K562 (cell line): Measurements from ENCODE around the gene CHAD. TPM values are rescaled to one million over a fixed set of nuclear protein-coding genes. Genes with fewer than 3 reads are reported as not detected.
"Not testable (repeated sequence)": the region's sequence is repeated elsewhere in the genome, so short reads cannot be mapped to it uniquely, and the experiment has no call there.

ENCODE experiments used
- ATAC-seq: fragments of 200-7000 bp; cut with Tn5 transposase; 3 replicates; pipeline ENCODE4 v1.9.1; 2020; ENCODE audit warnings: moderate library complexity
- BruUV-seq: library from RNA; stranded (reverse); fragments of 400-500 nt; replicated peaks from 2 replicates; lab custom pipeline; 2021; lab: Mats Ljungman, UMichigan
- CTCF ChIA-PET: fragments of 300-600 bp; formaldehyde crosslinking; extraction: SDS; loops from one replicate; lab custom pipeline; 2021; ENCODE audit warnings: low intra/inter-chr PET ratio; lab: Yijun Ruan, JAX
- POLR2A ChIA-PET: fragments of 300-600, 350-650 bp; sonication (Branson Sonifier 250); formaldehyde crosslinking; extraction: SDS; loops from one replicate; lab custom pipeline; 2021; ENCODE audit warnings: antibody characterized with exemption, inconsistent platforms; lab: Yijun Ruan, JAX
- DNase-seq, 4 experiments: peaks; one replicate each; pipeline versions ENCODE4 v3.0.0 to v3.0.0-alpha.2; 2011 to 2018; ENCODE audit warnings: low spot score in 3 of 4, mixed read lengths in 3 of 4; ENCODE audit errors: extremely low read depth in 1 of 4
- FAIRE-seq: peaks from 2 replicates; lab custom pipeline; 2011; peaks lifted over from hg19 to GRCh38; lab: Jason Lieb, UNC
- H2AFZ ChIP-seq: 2 replicates; pipeline ENCODE4 v1.6.0; 2011; ENCODE audit warnings: low read depth, low read length, control low read depth, inconsistent platforms
- H3K27ac ChIP-seq: fragments of 200-600 bp; 3 replicates; pipeline ENCODE4 v1.8.0; 2011; ENCODE audit warnings: low read depth, mild to moderate bottlenecking, control low read depth, inconsistent platforms, low read length, moderate library complexity, mixed read lengths; ENCODE audit errors: extremely low read depth
- H3K27me3 ChIP-seq, 2 experiments: fragments of 300-600 bp in 1 of 2; 2 replicates in 1 of 2; 3 replicates in 1 of 2; pipeline versions ENCODE4 v1.6.0 to v1.8.0; 2011; ENCODE audit warnings: inconsistent platforms in 2 of 2, low read length in 2 of 2, mild to moderate bottlenecking in 1 of 2, mixed read lengths in 1 of 2, moderate library complexity in 1 of 2; ENCODE audit not compliant: control insufficient read depth in 2 of 2, insufficient read depth in 2 of 2
- H3K36me3 ChIP-seq: fragments of 300-600 bp; 3 replicates; pipeline ENCODE4 v1.8.0; 2011; ENCODE audit warnings: mild to moderate bottlenecking, low read length, inconsistent platforms; ENCODE audit not compliant: control insufficient read depth, insufficient read depth
- H3K4me1 ChIP-seq, 2 experiments: fragments of 200-600 bp in 1 of 2; replicated peaks in 1 of 2; 2 replicates in 1 of 2; 3 replicates in 1 of 2; pipeline versions ENCODE4 v1.5.1 to v1.8.0; 2011; ENCODE audit warnings: inconsistent platforms in 2 of 2, low read length in 2 of 2, mild to moderate bottlenecking in 1 of 2, mixed read lengths in 1 of 2, moderate library complexity in 1 of 2; ENCODE audit not compliant: control insufficient read depth in 2 of 2, insufficient read depth in 2 of 2
- H3K4me2 ChIP-seq: 2 replicates; pipeline ENCODE4 v1.6.1; 2011; ENCODE audit warnings: low read length, control low read depth, inconsistent platforms, mixed read lengths; ENCODE audit not compliant: insufficient read depth
- H3K4me3 ChIP-seq: fragments of 200-600 bp; sonication (generic), shearing (Covaris generic); 2 replicates; pipeline ENCODE4 v1.5.1; 2016; ENCODE audit warnings: control low read depth, inconsistent platforms
- H3K79me2 ChIP-seq: fragments of 200-600 bp; 3 replicates; pipeline ENCODE4 v1.8.0; 2011; ENCODE audit warnings: low read length, inconsistent platforms; ENCODE audit not compliant: control insufficient read depth, insufficient read depth
- H3K9ac ChIP-seq, 2 experiments: 2 replicates each; pipeline versions ENCODE4 v1.6.0 to v1.6.1; 2011; ENCODE audit warnings: low read depth in 2 of 2, low read length in 2 of 2, control low read depth in 1 of 2, inconsistent platforms in 1 of 2, mild to moderate bottlenecking in 1 of 2, mixed read lengths in 1 of 2; ENCODE audit not compliant: insufficient read depth in 1 of 2
- H3K9me1 ChIP-seq: one replicate; pipeline ENCODE4 v1.6.0; 2011; ENCODE audit warnings: inconsistent platforms, mild to moderate bottlenecking, low read length, moderate library complexity; ENCODE audit not compliant: control insufficient read depth, insufficient read depth
- H3K9me3 ChIP-seq: replicated peaks from 2 replicates; pipeline ENCODE4 v1.5.1; 2011; ENCODE audit warnings: low read depth, low read length, inconsistent platforms; ENCODE audit not compliant: control insufficient read depth, insufficient read depth
- H4K20me1 ChIP-seq: replicated peaks from 2 replicates; pipeline ENCODE4 v1.6.1; 2011; ENCODE audit warnings: low read length, inconsistent platforms, mixed read lengths; ENCODE audit not compliant: control insufficient read depth, insufficient read depth
- FOXM1 ChIP-seq, 2 experiments: fragments of 450-650 bp in 1 of 2; sonication (generic) in 1 of 2; formaldehyde crosslinking in 1 of 2; IDR thresholded peaks; 2 replicates each; pipeline versions ENCODE4 v1.6.1 to v1.9.0; 2017 to 2022; ENCODE audit warnings: low read depth in 2 of 2, mild to moderate bottlenecking in 2 of 2, missing genetic modification reagents in 1 of 2, moderate library complexity in 1 of 2
- GABPB1 ChIP-seq: sonication (generic); formaldehyde crosslinking; IDR thresholded peaks from 2 replicates; pipeline ENCODE4 v1.8.0; 2022; ENCODE audit warnings: mild to moderate bottlenecking, missing genetic modification reagents
- MEIS2 ChIP-seq: fragments of 450-650 bp; IDR thresholded peaks from 2 replicates; pipeline ENCODE4 v1.6.1; 2014; ENCODE audit warnings: mild to moderate bottlenecking; ENCODE audit not compliant: partially characterized antibody
- NR3C1 ChIP-seq: sonication (generic); formaldehyde crosslinking; IDR thresholded peaks from 2 replicates; pipeline ENCODE4 v1.8.1; 2022; ENCODE audit warnings: missing genetic modification reagents
- TBL1XR1 ChIP-seq, 2 experiments: IDR thresholded peaks; 2 replicates each; pipeline ENCODE4 v1.6.1; 2012; ENCODE audit warnings: improper control_type of control experiment in 2 of 2, low read length in 2 of 2, mild to moderate bottlenecking in 1 of 2
- TEAD1 ChIP-seq, 2 experiments: fragments of 450-650 bp in 1 of 2; sonication (generic) in 1 of 2; formaldehyde crosslinking; IDR thresholded peaks; 2 replicates each; pipeline versions ENCODE4 v1.4.0 to v1.8.0; 2020 to 2022; ENCODE audit warnings: mild to moderate bottlenecking in 2 of 2, missing genetic modification reagents in 1 of 2
- ZNF766 ChIP-seq: fragments of 200-800 bp; sonication (Bioruptor generic); conservative IDR thresholded peaks from 2 replicates; pipeline ENCODE4 v1.6.1; 2016; ENCODE audit warnings: missing genetic modification characterization, missing compliant biosample characterization
- WGBS: fragments of 100-300 bp; shearing (Covaris generic); methylation state at CpG from one replicate; pipeline ENCODE4 v1.1.6; 2016; ENCODE audit warnings: low coverage, mixed read lengths; ENCODE audit not compliant: insufficient coverage; ENCODE audit errors: missing lambda C conversion rate; 5-methylcytosine and 5-hydroxymethylcytosine counted together
- in situ Hi-C: fragments of 300-500 bp; cut with MboI; formaldehyde crosslinking; loops from 4 replicates; pipeline ENCODE4 v1.15.0; 2018; ENCODE audit warnings: inconsistent platforms, mixed read lengths
- intact Hi-C: fragments of 100-400 bp; cut with micrococcal nuclease; formaldehyde crosslinking; loops from 2 replicates; pipeline ENCODE4 v1.14.2; 2022
- polyA plus RNA-seq, 8 experiments: library from polyadenylated mRNA; depleted of rRNA in 4 of 8; stranded (reverse) in 5 of 8; unstranded in 3 of 8; fragments of >200 nt; fragmentation: Nextera tagmentation in 2 of 8; fragmentation: Illumina TruSeq in 1 of 8; extraction: Ambion mirVana in 2 of 8; extraction: Trizol in 1 of 8; gene quantifications; 2 replicates each; pipeline versions ENCODE4 v1.2.1 to v1.2.3, GENCODE V29; 2011 to 2014; ENCODE audit warnings: inconsistent platforms in 1 of 8, missing spikeins in 1 of 8
- total RNA-seq, 7 experiments: library from RNA; depleted of rRNA in 6 of 7; stranded (reverse); fragments of >200 nt in 6 of 7; fragmentation: Illumina TruSeq in 2 of 7; extraction: Trizol in 2 of 7; gene quantifications; 2 replicates each; pipeline versions ENCODE4 v1.2.1 to v1.2.3, GENCODE V29; 2011 to 2021; ENCODE audit warnings: low replicate concordance in 1 of 7
- TF ChIP-seq, protein P1 (sequence below): fragments of 450-650 bp; IDR thresholded peaks from 2 replicates; pipeline ENCODE4 v1.6.1; 2016
- TF ChIP-seq, protein P2 (sequence below): sonication (generic); formaldehyde crosslinking; IDR thresholded peaks from 2 replicates; pipeline ENCODE4 v1.8.0; 2022; ENCODE audit warnings: missing genetic modification reagents, mild to moderate bottlenecking, moderate library complexity, borderline replicate concordance

The CHAD gene
- total and polyA plus RNA-seq, 9 of the 15 experiments (the other 6 are each of a cell fraction or from before 2014, with no cell fraction given), result not detected

DNA sequence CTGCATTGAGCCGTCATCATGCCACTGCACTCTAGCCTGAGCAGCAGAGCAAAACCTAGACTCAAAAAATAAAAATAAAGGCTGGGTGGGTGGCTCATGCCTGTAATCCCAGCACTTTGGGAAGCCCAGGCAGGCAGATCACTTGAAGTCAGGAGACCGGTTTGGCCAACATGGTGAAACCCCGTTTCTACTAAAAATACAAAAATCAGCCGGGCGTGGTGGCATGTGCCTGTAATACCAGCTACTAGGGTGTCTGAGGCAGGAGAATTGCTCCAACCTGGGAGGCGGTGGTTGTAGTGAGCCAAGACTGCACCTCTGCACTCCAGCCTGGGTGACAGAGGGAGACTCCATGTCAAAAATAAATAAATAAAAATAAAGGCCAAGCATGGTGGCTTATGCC, 40.6 kb downstream of the CHAD start:
- H3K27ac ChIP-seq, H4K20me1 ChIP-seq, ATAC-seq, in situ Hi-C loops, CTCF ChIA-PET, H3K27me3 ChIP-seq, H2AFZ ChIP-seq, FAIRE-seq, H3K4me3 ChIP-seq, POLR2A ChIA-PET, H3K36me3 ChIP-seq, H3K79me2 ChIP-seq, DNase-seq, H3K9me1 ChIP-seq, H3K9ac ChIP-seq, H3K9me3 ChIP-seq, intact Hi-C loops, BruUV-seq, H3K4me2 ChIP-seq: not testable (repeated sequence)
- H3K4me1 ChIP-seq, result peaks cover 26 to 36% of the 10 kb centered on the region in 2 experiments
- 80% methylated on average over 6 of the region's 6 CpGs for WGBS

DNA sequence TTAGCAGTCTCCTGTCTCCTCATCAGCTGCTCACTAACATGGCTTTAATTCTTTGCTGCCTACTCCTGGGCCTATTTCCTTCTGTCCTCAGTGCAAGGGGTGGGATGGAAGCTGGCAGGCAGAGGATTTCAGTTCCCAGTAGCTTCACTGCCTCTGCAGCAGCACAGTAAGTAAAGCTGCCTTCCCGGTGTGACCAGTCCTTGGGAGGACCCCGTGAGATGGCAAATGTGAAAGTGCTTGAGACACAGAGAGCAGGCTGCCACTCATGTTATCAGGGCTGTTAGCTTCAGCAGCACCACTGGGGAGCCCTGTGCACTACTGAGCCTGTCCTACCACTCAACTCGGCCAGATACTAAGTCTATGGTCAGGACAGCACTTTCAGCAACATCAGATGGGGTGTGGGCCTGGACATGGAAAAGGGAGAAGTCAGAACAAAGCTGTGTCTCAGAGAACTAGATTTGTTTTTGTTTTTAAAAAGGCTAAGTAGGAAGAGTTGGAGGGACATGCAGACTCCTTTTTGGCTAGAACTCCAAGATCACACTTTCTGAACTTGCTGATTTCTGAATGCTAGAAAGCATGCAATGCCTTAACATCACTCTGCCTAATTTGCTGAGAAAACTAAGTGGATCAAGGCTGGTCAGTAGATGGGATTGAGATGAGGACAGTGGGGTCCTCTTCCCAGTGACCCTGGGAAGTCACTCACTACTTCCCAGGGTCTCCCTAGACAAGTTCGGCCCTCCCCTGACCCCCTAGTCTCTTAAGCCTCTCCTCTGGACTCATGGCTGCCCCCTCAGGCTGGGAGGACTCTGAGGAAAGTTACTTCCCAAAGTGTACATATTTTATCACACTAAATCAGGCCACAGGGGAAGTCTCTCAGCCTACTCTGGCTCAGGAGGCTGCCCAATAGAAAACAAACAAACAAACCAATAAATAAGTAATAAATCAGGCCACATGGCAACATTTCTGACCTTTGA, 41.6 kb downstream of the CHAD start:
- Histone ChIP-seq H3K27me3 (no peaks in the 10 kb centered on the region), H3K27ac (peak overlapping the region; percentile 26; the same call in 2 of the 3 replicates), H3K4me3 (peak overlapping the region; percentile 64), H3K4me2 (peak overlapping the region; percentile 89), H3K79me2 (no peaks in the 10 kb centered on the region), H4K20me1 (no peaks in the 10 kb centered on the region), H3K9me3 (no peaks in the 10 kb centered on the region), H3K9ac (peak overlapping the region; percentile 39 to 88; a peak in 3 of 4 replicates), H3K4me1 (peaks cover 28 to 36% of the 10 kb centered on the region in 2 experiments), H2AFZ (peak overlapping the region; percentile 78), H3K9me1 (no peaks in the 10 kb centered on the region), H3K36me3 (no peaks in the 10 kb centered on the region)
- intact Hi-C loops (loop anchor here (2.0 kb wide), 2 partner anchors 30 to 52 kb away; partner anchors contain the start of genes LRRC59 and RSAD1), in situ Hi-C loops (no loop called here)
- ATAC-seq (peak; percentile 82), FAIRE-seq (peak; percentile 78), DNase-seq (peak; percentile 53 to 71 (median 64))
- WGBS, result 5% methylated on average over 4 of the region's 4 CpGs
- BruUV-seq, result TSS peak; percentile 62
- CTCF ChIA-PET, result no interaction called here
- POLR2A ChIA-PET, result interaction anchor here (0.7 to 0.8 kb wide), 2 partner anchors 30 to 37 kb away, joined by 3 read pairs; partner anchors contain the start of gene LRRC59
- peak; percentile 47; the same call in 1 of the 2 replicates for TF ChIP-seq GABPB1 (CRISPR knock-in tag)
- peak; percentile 68 for TF ChIP-seq MEIS2
- TF ChIP-seq ZNF766 (CRISPR knock-in tag), result 0 out of 2 replicates have a peak, but pooled peaks have one; percentile 25
- peak in 1 of 2 experiments; percentile 24; a peak in 1 of 4 replicates for TF ChIP-seq TBL1XR1 (IDR thresholded peaks at IDR 0.05; ENCODE audit: low read length in 2 of 2)
- TF ChIP-seq TEAD1 (CRISPR knock-in tag; IDR thresholded peaks at IDR 0.05), result no peak
- TF ChIP-seq, protein P1, sequence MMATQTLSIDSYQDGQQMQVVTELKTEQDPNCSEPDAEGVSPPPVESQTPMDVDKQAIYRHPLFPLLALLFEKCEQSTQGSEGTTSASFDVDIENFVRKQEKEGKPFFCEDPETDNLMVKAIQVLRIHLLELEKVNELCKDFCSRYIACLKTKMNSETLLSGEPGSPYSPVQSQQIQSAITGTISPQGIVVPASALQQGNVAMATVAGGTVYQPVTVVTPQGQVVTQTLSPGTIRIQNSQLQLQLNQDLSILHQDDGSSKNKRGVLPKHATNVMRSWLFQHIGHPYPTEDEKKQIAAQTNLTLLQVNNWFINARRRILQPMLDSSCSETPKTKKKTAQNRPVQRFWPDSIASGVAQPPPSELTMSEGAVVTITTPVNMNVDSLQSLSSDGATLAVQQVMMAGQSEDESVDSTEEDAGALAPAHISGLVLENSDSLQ, result peak; percentile 92
- TF ChIP-seq NR3C1 (CRISPR knock-in tag), result no peak
- TF ChIP-seq, protein P2, sequence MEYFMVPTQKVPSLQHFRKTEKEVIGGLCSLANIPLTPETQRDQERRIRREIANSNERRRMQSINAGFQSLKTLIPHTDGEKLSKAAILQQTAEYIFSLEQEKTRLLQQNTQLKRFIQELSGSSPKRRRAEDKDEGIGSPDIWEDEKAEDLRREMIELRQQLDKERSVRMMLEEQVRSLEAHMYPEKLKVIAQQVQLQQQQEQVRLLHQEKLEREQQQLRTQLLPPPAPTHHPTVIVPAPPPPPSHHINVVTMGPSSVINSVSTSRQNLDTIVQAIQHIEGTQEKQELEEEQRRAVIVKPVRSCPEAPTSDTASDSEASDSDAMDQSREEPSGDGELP (CRISPR knock-in tag), result peak; percentile 41; the same call in 1 of the 2 replicates
- TF ChIP-seq FOXM1 (IDR thresholded peaks at IDR 0.05; ENCODE audit: low read depth), result peak; percentile 39; the same call in 1 of the 2 replicates
- no peak for TF ChIP-seq FOXM1 (CRISPR knock-in tag; IDR thresholded peaks at IDR 0.05; ENCODE audit: low read depth)
